SU-DHL-6 (cell line): ENCODE data around the gene ERP27.
A peak's percentile ranks its signal among the peaks of the same experiment; 100 is the strongest.

ENCODE experiments used
- H2AFZ ChIP-seq: fragments of 200-600 bp; sonication (generic); 2 replicates; pipeline ENCODE4 v1.6.1; 2014; ENCODE audit warnings: low read depth, mild to moderate bottlenecking, moderate library complexity, mixed read lengths, antibody characterized with exemption, low read length; ENCODE audit not compliant: severe bottlenecking
- H3F3A ChIP-seq: fragments of 200-600 bp; shearing (Covaris generic); 2 replicates; pipeline ENCODE4 v1.6.0; 2016; ENCODE audit warnings: antibody characterized with exemption, mild to moderate bottlenecking; ENCODE audit not compliant: insufficient read depth
- H3K27ac ChIP-seq: fragments of 200-600 bp; sonication (generic); 2 replicates; pipeline ENCODE4 v1.5.1; 2016; ENCODE audit warnings: low read depth, mild to moderate bottlenecking, low read length, moderate library complexity, mixed read lengths
- H3K27me3 ChIP-seq: fragments of 200-600 bp; sonication (generic), shearing (Covaris generic); 2 replicates; pipeline ENCODE4 v1.6.0; 2014; ENCODE audit warnings: mild to moderate bottlenecking, low read length
- H3K36me3 ChIP-seq: fragments of 200-600 bp; sonication (generic); 2 replicates; pipeline ENCODE4 v1.6.1; 2014; ENCODE audit warnings: mild to moderate bottlenecking, low read length, mixed read lengths
- H3K4me2 ChIP-seq: fragments of 300-600, 200-600 bp; shearing (Covaris generic), sonication (generic); 2 replicates; pipeline ENCODE4 v1.6.0; 2014; ENCODE audit warnings: low read length, low read depth, mild to moderate bottlenecking; ENCODE audit not compliant: poor library complexity, severe bottlenecking
- H3K4me3 ChIP-seq: fragments of 200-600 bp; sonication (generic); 2 replicates; pipeline ENCODE4 v1.5.1; 2014; ENCODE audit warnings: antibody characterized with exemption, low read length, mild to moderate bottlenecking, mixed read lengths; ENCODE audit not compliant: insufficient read depth, poor library complexity, severe bottlenecking
- H3K79me2 ChIP-seq: fragments of 200-600 bp; sonication (generic); 2 replicates; pipeline ENCODE4 v1.6.1; 2014; ENCODE audit warnings: mild to moderate bottlenecking, low read length, moderate library complexity; ENCODE audit not compliant: insufficient read depth
- H3K9ac ChIP-seq: fragments of 200-600 bp; sonication (generic); 2 replicates; pipeline ENCODE4 v1.7.0; 2014; ENCODE audit warnings: mild to moderate bottlenecking, low read length
- H3K9me2 ChIP-seq: fragments of 200-600 bp; sonication (generic); replicated peaks from 2 replicates; pipeline ENCODE4 v1.6.1; 2014; ENCODE audit warnings: low read length; ENCODE audit not compliant: insufficient read depth
- H3K9me3 ChIP-seq: fragments of 200-600 bp; sonication (generic); 2 replicates; pipeline ENCODE4 v1.6.1; 2014; ENCODE audit warnings: low read length, mixed read lengths; ENCODE audit not compliant: insufficient read depth
- H4K20me1 ChIP-seq: fragments of 200-600 bp; sonication (generic); 2 replicates; pipeline ENCODE4 v1.6.1; 2014; ENCODE audit warnings: low read depth, mild to moderate bottlenecking, antibody characterized with exemption, low read length, moderate library complexity, mixed read lengths
- EZH2phosphoT487 ChIP-seq: fragments of 200-600 bp; sonication (generic), shearing (Covaris generic); conservative IDR thresholded peaks from 2 replicates; pipeline ENCODE4 v1.6.1; 2018; ENCODE audit warnings: mild to moderate bottlenecking, antibody characterized with exemption, low read length, moderate library complexity, mixed read lengths
- TF ChIP-seq, protein P1 (sequence below): fragments of 200-600 bp; sonication (generic); IDR thresholded peaks from one replicate; pipeline ENCODE4 v1.5.1; 2017; ENCODE audit warnings: antibody characterized with exemption, mild to moderate bottlenecking, low read length, moderate library complexity; ENCODE audit not compliant: insufficient read depth, poor library complexity, severe bottlenecking

Gene ERP27

DNA sequence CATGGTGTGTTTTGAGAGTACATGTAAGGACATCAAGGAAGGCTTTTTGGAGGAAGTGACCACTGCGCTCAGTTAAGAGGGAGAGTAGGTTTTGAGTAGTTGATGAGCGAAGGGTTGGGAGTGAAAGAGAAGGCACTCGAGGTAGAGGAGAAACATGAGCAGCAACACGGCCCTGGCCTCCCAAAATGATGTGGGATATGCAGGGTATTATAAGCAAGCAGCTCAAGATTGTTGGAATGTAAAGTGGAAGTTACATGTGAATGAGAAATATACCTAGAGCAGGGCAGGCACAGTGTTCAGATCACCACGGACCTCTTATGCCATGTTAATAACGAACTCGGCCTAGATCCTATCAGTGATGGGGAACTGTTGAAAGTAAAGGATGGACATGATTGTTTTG lies 25.2 kb upstream of the ERP27 start:
- no peak overlapping the region for H3K27ac ChIP-seq
- H3K9me2 ChIP-seq: no peaks in the 10 kb centered on the region
- no peaks in the 10 kb centered on the region for H4K20me1 ChIP-seq
- no peaks in the 10 kb centered on the region for H3K36me3 ChIP-seq
- TF ChIP-seq, protein P1, sequence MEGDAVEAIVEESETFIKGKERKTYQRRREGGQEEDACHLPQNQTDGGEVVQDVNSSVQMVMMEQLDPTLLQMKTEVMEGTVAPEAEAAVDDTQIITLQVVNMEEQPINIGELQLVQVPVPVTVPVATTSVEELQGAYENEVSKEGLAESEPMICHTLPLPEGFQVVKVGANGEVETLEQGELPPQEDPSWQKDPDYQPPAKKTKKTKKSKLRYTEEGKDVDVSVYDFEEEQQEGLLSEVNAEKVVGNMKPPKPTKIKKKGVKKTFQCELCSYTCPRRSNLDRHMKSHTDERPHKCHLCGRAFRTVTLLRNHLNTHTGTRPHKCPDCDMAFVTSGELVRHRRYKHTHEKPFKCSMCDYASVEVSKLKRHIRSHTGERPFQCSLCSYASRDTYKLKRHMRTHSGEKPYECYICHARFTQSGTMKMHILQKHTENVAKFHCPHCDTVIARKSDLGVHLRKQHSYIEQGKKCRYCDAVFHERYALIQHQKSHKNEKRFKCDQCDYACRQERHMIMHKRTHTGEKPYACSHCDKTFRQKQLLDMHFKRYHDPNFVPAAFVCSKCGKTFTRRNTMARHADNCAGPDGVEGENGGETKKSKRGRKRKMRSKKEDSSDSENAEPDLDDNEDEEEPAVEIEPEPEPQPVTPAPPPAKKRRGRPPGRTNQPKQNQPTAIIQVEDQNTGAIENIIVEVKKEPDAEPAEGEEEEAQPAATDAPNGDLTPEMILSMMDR: no peak
- no peak for TF ChIP-seq EZH2phosphoT487
- H3K9ac ChIP-seq: no peak overlapping the region
- no peak overlapping the region for H3K4me2 ChIP-seq
- H3F3A ChIP-seq: peaks cover 30% of the 10 kb centered on the region
- no peaks in the 10 kb centered on the region for H3K9me3 ChIP-seq
- no peak overlapping the region for H3K4me3 ChIP-seq
- H3K79me2 ChIP-seq: peaks cover 29% of the 10 kb centered on the region
- H2AFZ ChIP-seq: no peak overlapping the region
- no peaks in the 10 kb centered on the region for H3K27me3 ChIP-seq

DNA sequence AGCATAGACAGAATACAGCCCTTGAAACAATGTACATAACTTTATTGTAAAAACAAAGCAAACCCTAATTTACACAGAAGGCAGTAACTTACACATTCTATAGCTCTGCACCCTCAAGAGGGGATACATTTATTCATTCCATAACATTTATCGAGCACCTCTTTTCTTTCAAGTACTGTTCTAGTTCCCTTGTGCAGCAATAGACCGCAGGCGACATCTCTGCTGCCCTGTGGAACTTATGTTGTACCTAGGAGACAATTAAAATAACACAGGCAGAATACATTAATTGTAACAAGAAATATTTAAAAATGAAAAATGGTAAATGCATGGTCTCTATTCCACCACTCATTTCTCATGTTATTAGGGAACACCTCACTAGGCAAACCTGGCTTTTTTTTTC lies 24.5 kb upstream of the ERP27 start:
- Histone ChIP-seq H3K36me3 (no peaks in the 10 kb centered on the region), H3K9me2 (no peaks in the 10 kb centered on the region), H4K20me1 (0 out of 2 replicates have a peak, but pooled peaks cover 4% of the 10 kb centered on the region), H3K9ac (peak overlapping the region; percentile 86), H3K4me3 (peak overlapping the region; percentile 95), H3K9me3 (no peaks in the 10 kb centered on the region), H3F3A (peaks cover 37% of the 10 kb centered on the region), H3K79me2 (peaks cover 36% of the 10 kb centered on the region), H3K4me2 (peak overlapping the region; percentile 98), H3K27me3 (no peaks in the 10 kb centered on the region), H2AFZ (peak overlapping the region; percentile 94), H3K27ac (peak overlapping the region; percentile 96)
- TF ChIP-seq, protein P1: no peak

DNA sequence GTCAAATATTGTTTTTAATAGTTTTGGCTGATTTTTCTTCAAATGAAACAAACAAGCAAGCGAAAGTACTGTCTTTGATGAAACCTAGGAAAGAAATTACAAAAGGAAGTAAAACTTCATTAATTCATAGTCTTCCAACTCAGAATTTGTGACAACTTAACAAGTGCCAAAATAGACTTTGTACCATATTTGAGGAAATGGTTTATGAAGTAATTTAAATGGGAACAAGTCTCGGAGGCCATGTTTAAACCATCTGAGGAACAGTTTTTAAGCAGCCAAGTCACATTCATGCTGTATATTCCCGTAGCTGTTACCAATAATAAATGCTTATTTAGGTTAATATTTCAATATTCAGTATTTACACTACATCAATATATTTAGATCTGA lies 23.8 kb upstream of the ERP27 start:
- no peak for TF ChIP-seq EZH2phosphoT487
- TF ChIP-seq, protein P1: no peak
- Histone ChIP-seq H3K9me3 (no peaks in the 10 kb centered on the region), H3K9me2 (no peaks in the 10 kb centered on the region), H4K20me1 (0 out of 2 replicates have a peak, but pooled peaks cover 4% of the 10 kb centered on the region), H3K79me2 (peaks cover 42% of the 10 kb centered on the region), H2AFZ (peak overlapping the region; percentile 94), H3K36me3 (no peaks in the 10 kb centered on the region), H3K27ac (peak overlapping the region; percentile 96), H3F3A (peaks cover 44% of the 10 kb centered on the region), H3K4me3 (peak overlapping the region; percentile 95), H3K27me3 (no peaks in the 10 kb centered on the region), H3K9ac (peak overlapping the region; percentile 86), H3K4me2 (peak overlapping the region; percentile 98)
